ENCODE data around the gene ISYNA1.

ISYNA1 gene

GRCh38 chr19:18384775-18385174 is 53.2 kb downstream of the ISYNA1 start:
- H3K9me3 ChIP-seq (ENCODE audit: control insufficient read depth, low read length) = no peaks in the 10 kb centered on the region
- no peaks in the 10 kb centered on the region for H3K4me1 ChIP-seq (ENCODE audit: control insufficient read depth, insufficient read depth, low read length)
- H3K27ac ChIP-seq (ENCODE audit: insufficient read depth, low read depth, low read length, poor library complexity, severe bottlenecking) = no peak overlapping the region
- no peaks in the 10 kb centered on the region for H3K36me3 ChIP-seq (ENCODE audit: control insufficient read depth, insufficient read depth, low read length)
- H3K4me3 ChIP-seq (ENCODE audit: insufficient read depth, low read depth, low read length) = no peak overlapping the region
- WGBS, 2 experiments = 94 to 96% methylated on average over 7 of the region's 7 CpGs
- H3K27me3 ChIP-seq (ENCODE audit: control insufficient read depth, insufficient read depth, low read length, poor library complexity, severe bottlenecking) = peaks cover 36% of the 10 kb centered on the region

Measured in ectodermal cell (in vitro differentiated cells).